Keratinocyte (primary cell): Measurements from ENCODE around the gene RPS27A. TPM values are rescaled to one million over a fixed set of nuclear protein-coding genes. Genes with fewer than 3 reads are reported as not detected.
"Not testable (repeated sequence)": the region's sequence is repeated elsewhere in the genome, so short reads cannot be mapped to it uniquely, and the experiment has no call there.

ENCODE experiments used
- DNase-seq: peaks from one replicate; pipeline ENCODE4 v3.0.0-alpha.2; 2011; ENCODE audit warnings: low read depth, missing footprints, low spot score
- FAIRE-seq: peaks from 2 replicates; lab custom pipeline; 2011; peaks lifted over from hg19 to GRCh38; lab: Jason Lieb, UNC
- H2AFZ ChIP-seq: 2 replicates; pipeline ENCODE4 v1.6.0; 2012; ENCODE audit warnings: low read length, control low read depth, inconsistent platforms; ENCODE audit not compliant: control insufficient read depth
- H3K27ac ChIP-seq: 2 replicates; pipeline ENCODE4 v1.5.1; 2011; ENCODE audit warnings: low read length; ENCODE audit not compliant: control insufficient read depth, insufficient read depth
- H3K27me3 ChIP-seq: 3 replicates; pipeline ENCODE4 v1.6.0; 2011; ENCODE audit warnings: low read length; ENCODE audit not compliant: control insufficient read depth, insufficient read depth; ENCODE audit errors: extremely low read depth
- H3K36me3 ChIP-seq, 2 experiments: 2 replicates in 1 of 2; 3 replicates in 1 of 2; pipeline ENCODE4 v1.5.1; 2011; ENCODE audit warnings: low read length in 2 of 2, mild to moderate bottlenecking in 1 of 2; ENCODE audit not compliant: control insufficient read depth in 2 of 2, insufficient read depth in 2 of 2; ENCODE audit errors: extremely low read depth in 1 of 2
- H3K4me1 ChIP-seq: 3 replicates; pipeline ENCODE4 v1.5.1; 2011; ENCODE audit warnings: low read length; ENCODE audit not compliant: control insufficient read depth, insufficient read depth; ENCODE audit errors: extremely low read depth
- H3K4me2 ChIP-seq: 3 replicates; pipeline ENCODE4 v1.6.0; 2011; ENCODE audit warnings: low read depth, low read length; ENCODE audit not compliant: control insufficient read depth, insufficient read depth; ENCODE audit errors: extremely low read depth
- H3K4me3 ChIP-seq, 3 experiments: fragments of 200-600 bp in 1 of 3; sonication (generic) in 1 of 3; 2 replicates in 2 of 3; 3 replicates in 1 of 3; pipeline ENCODE4 v1.5.1; 2011 to 2016; ENCODE audit warnings: low read length in 3 of 3, mild to moderate bottlenecking in 3 of 3, control low read depth in 2 of 3, inconsistent platforms in 1 of 3, low read depth in 1 of 3, mixed read lengths in 1 of 3, mixed run types in 1 of 3, moderate library complexity in 1 of 3; ENCODE audit not compliant: control insufficient read depth in 2 of 3, insufficient read depth in 2 of 3; ENCODE audit errors: extremely low read depth in 1 of 3
- H3K79me2 ChIP-seq: 2 replicates; pipeline ENCODE4 v1.6.0; 2012; ENCODE audit warnings: low read length; ENCODE audit not compliant: control insufficient read depth, insufficient read depth
- H3K9ac ChIP-seq: 3 replicates; pipeline ENCODE4 v1.6.0; 2011; ENCODE audit warnings: low read length; ENCODE audit not compliant: control insufficient read depth, insufficient read depth; ENCODE audit errors: extremely low read depth
- H3K9me1 ChIP-seq: 3 replicates; pipeline ENCODE4 v1.6.0; 2011; ENCODE audit warnings: low read length; ENCODE audit not compliant: control insufficient read depth, insufficient read depth; ENCODE audit errors: extremely low read depth
- H3K9me3 ChIP-seq: 2 replicates; pipeline ENCODE4 v1.5.1; 2012; ENCODE audit warnings: low read depth, low read length; ENCODE audit not compliant: control insufficient read depth
- H4K20me1 ChIP-seq: 3 replicates; pipeline ENCODE4 v1.6.0; 2011; ENCODE audit warnings: low read length; ENCODE audit not compliant: control insufficient read depth, insufficient read depth; ENCODE audit errors: extremely low read depth
- CTCF ChIP-seq, 3 experiments: IDR thresholded peaks in 1 of 3; conservative IDR thresholded peaks in 1 of 3; optimal IDR thresholded peaks in 1 of 3; 2 replicates in 2 of 3; 3 replicates in 1 of 3; pipeline versions ENCODE3 to v1.5.1; 2011; ENCODE audit warnings: low read length in 3 of 3, mild to moderate bottlenecking in 3 of 3, moderate library complexity in 2 of 3, control low read depth in 1 of 3, inconsistent platforms in 1 of 3; ENCODE audit not compliant: insufficient read depth in 2 of 3; ENCODE audit errors: extremely low read depth in 1 of 3
- EZH2 ChIP-seq: IDR thresholded peaks from one replicate; pipeline ENCODE4 v1.6.1; 2012; ENCODE audit warnings: inconsistent platforms, mild to moderate bottlenecking, low read length, moderate library complexity
- dilution Hi-C: fragments of 300-500 bp; cut with MboI; formaldehyde crosslinking; loops from one replicate; pipeline ENCODE4 v1.7.0; 2020; ENCODE audit warnings: low sequenced_read_pairs; ENCODE audit not compliant: extremely low pct_ligation_motif_present
- polyA plus RNA-seq, 5 experiments: library from polyadenylated mRNA; depleted of rRNA in 3 of 5; stranded (reverse) in 3 of 5; stranded (forward) in 1 of 5; unstranded in 1 of 5; fragments of >200 nt; gene quantifications; 1 replicate in 1 of 5; 2 replicates in 3 of 5; 3 replicates in 1 of 5; pipeline versions ENCODE4 v1.2.1 to v1.2.3, GENCODE V29; 2011 to 2012; ENCODE audit warnings: missing spikeins in 2 of 5, low read depth in 1 of 5, low replicate concordance in 1 of 5

The RPS27A gene
- polyA plus RNA-seq, 1 donor (not counting 4 experiments of a cell fraction or from before 2014, with no cell fraction given), result 2,341 TPM

DNA sequence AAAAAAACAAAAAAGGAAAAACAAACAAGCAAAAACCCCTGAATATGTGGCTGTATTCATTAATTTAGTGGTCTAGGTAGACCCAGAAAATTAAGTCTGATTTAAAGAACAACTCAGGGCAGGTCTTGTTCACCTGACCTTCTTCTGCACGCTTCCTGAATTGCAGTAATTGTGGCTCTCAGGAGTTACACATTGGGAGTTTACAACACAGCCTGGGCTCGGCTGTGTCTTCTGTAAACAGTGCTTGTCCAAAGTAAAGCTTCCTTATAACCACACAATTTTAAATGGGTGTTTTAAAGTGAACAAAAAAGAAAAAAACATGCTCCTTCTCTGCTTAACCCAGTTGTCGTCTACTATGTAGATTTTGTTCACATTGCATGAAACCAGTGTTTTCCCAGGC, 44.8 kb downstream of the RPS27A start:
- Histone ChIP-seq H3K36me3 (no peaks in the 10 kb centered on the region), H3K79me2 (no peaks in the 10 kb centered on the region), H2AFZ (no peak overlapping the region), H3K4me2 (no peak overlapping the region), H3K9me1 (no peaks in the 10 kb centered on the region), H3K4me3 (no peak overlapping the region), H3K27ac (no peak overlapping the region), H3K9me3 (no peaks in the 10 kb centered on the region), H4K20me1 (no peaks in the 10 kb centered on the region), H3K9ac (no peak overlapping the region), H3K27me3 (no peaks in the 10 kb centered on the region), H3K4me1 (peaks cover 14% of the 10 kb centered on the region)
- DNase-seq (no peak), FAIRE-seq (no peak)
- TF ChIP-seq CTCF (optimal IDR thresholded peaks at IDR 0.05 in 1 of 3, IDR thresholded peaks at IDR 0.05 in 1 of 3, conservative IDR thresholded peaks at IDR 0.05 in 1 of 3; ENCODE audit: extremely low read depth in 1 of 3, insufficient read depth in 2 of 3, low read length in 3 of 3), result no peak
- TF ChIP-seq EZH2, result no peak
- dilution Hi-C loops, result no loop called here

DNA sequence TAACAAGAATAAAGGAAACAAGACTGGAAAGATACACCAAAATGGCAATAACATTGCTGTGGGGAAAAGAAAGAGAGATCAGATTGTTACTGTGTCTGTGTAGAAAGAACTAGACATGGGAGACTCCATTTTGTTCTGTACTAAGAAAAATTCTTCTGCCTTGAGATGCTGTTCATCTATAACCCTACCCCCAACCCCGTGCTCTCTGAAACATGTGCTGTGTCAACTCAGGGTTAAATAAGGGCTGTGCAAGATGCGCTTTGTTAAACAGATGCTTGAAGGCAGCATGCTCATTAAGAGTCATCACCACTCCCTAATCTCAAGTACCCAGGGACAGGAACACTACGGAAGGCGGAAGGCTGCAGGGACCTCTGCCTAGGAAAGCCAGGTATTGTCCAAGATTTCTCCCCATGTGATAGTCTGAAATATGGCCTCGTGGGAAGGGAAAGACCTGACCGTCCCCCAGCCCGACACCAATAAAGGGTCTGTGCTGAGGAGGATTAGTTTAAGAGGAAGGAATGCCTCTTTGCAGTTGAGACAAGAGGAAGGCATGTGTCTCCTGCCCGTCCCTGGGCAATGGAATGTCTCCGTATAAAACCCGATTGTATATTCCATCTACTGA, 46.8 kb downstream of the RPS27A start:
- H2AFZ ChIP-seq, H3K27me3 ChIP-seq, H3K27ac ChIP-seq, dilution Hi-C loops, H3K9me1 ChIP-seq, H3K4me3 ChIP-seq, H3K9ac ChIP-seq, H3K36me3 ChIP-seq, DNase-seq, H4K20me1 ChIP-seq, H3K9me3 ChIP-seq, H3K4me2 ChIP-seq, FAIRE-seq, H3K79me2 ChIP-seq: not testable (repeated sequence)
- peaks cover 14% of the 10 kb centered on the region for H3K4me1 ChIP-seq

GRCh38 chr2:55279859-55280424, 47.5 kb downstream of the RPS27A start:
- H3K4me3 ChIP-seq, H3K27me3 ChIP-seq, H4K20me1 ChIP-seq, H3K9me1 ChIP-seq, H3K27ac ChIP-seq, H3K9me3 ChIP-seq, DNase-seq, FAIRE-seq, H3K9ac ChIP-seq, H3K36me3 ChIP-seq, dilution Hi-C loops, H2AFZ ChIP-seq, H3K79me2 ChIP-seq: not testable (repeated sequence)
- Histone ChIP-seq H3K4me2 (peak overlapping the region; percentile 87), H3K4me1 (peaks cover 14% of the 10 kb centered on the region)

- H3K27me3 ChIP-seq, H3K9me1 ChIP-seq, FAIRE-seq, DNase-seq, H3K79me2 ChIP-seq, H4K20me1 ChIP-seq, dilution Hi-C loops, H3K9ac ChIP-seq, H3K9me3 ChIP-seq, H3K36me3 ChIP-seq, H3K4me3 ChIP-seq: not testable (repeated sequence)
- peak overlapping the region; percentile 87 for H3K4me2 ChIP-seq
- peak overlapping the region; percentile 32 for H2AFZ ChIP-seq
- H3K4me1 ChIP-seq, result peaks cover 14% of the 10 kb centered on the region
- peak overlapping the region; percentile 18 for H3K27ac ChIP-seq
Measured at GRCh38 chr2:55280851-55281546, 48.5 kb downstream of the RPS27A start.
